Naive thymus-derived CD8-positive, alpha-beta T cell (primary cell): Measurements from ENCODE around the gene TMEM51. TPM values are rescaled to one million over a fixed set of nuclear protein-coding genes. Genes with fewer than 3 reads are reported as not detected.
A peak's percentile ranks its signal among the peaks of the same experiment; 100 is the strongest.

Source experiments
- ATAC-seq, 2 donors: fragments of 150-1000 bp; cut with Tn5 transposase in 1 of 2; sonication (Bioruptor Pico), chemical (Tn5 transposase) in 1 of 2; 1 replicate in 1 of 2; 2 replicates in 1 of 2; pipeline ENCODE4 v1.10.0; 2021; ENCODE audit warnings: mild to moderate bottlenecking in 2 of 2, moderate library complexity in 2 of 2
- POLR2A ChIA-PET: fragments of 350-600 bp; sonication (Branson Sonifier 250); formaldehyde crosslinking; loops from one replicate; lab custom pipeline; 2021; ENCODE audit warnings: antibody characterized with exemption; lab: Charles Lee
- DNase-seq, 10 donors: peaks; one replicate each; pipeline versions ENCODE4 v3.0.0 to v3.0.0-alpha.2; 2020 to 2022
- H3K27ac Mint-ChIP-seq, 10 donors: one replicate each; pipeline ENCODE4 v1.8.0; 2020 to 2022; ENCODE audit warnings: mild to moderate bottlenecking in 10 of 10, mixed read lengths in 10 of 10, moderate library complexity in 4 of 10, inconsistent platforms in 1 of 10
- H3K27me3 Mint-ChIP-seq, 5 donors: one replicate each; pipeline ENCODE4 v1.8.0; 2021 to 2022; ENCODE audit warnings: mixed read lengths in 5 of 5
- H3K36me3 Mint-ChIP-seq, 3 donors: one replicate each; pipeline ENCODE4 v1.8.0; 2020 to 2022; ENCODE audit warnings: mixed read lengths in 3 of 3, mild to moderate bottlenecking in 2 of 3, inconsistent platforms in 1 of 3
- H3K4me1 Mint-ChIP-seq, 4 donors: one replicate each; pipeline ENCODE4 v1.8.0; 2021 to 2022; ENCODE audit warnings: mixed read lengths in 4 of 4
- H3K4me3 Mint-ChIP-seq, 10 donors: one replicate each; pipeline ENCODE4 v1.8.0; 2020 to 2022; ENCODE audit warnings: mild to moderate bottlenecking in 10 of 10, mixed read lengths in 10 of 10, moderate library complexity in 6 of 10, inconsistent platforms in 1 of 10
- H3K9me3 Mint-ChIP-seq, 9 donors: one replicate each; pipeline ENCODE4 v1.8.0; 2020 to 2022; ENCODE audit warnings: mixed read lengths in 9 of 9, mild to moderate bottlenecking in 3 of 9, inconsistent platforms in 1 of 9, moderate library complexity in 1 of 9
- polyA plus RNA-seq, 3 donors: library from polyadenylated mRNA; unstranded; fragments of 300-500 nt; fragmentation: Illumina TruSeq; gene quantifications; one replicate each; pipeline ENCODE4 v1.2.3, GENCODE V29; 2021
- total RNA-seq, 8 experiments: library from RNA in 2 of 8; stranded (reverse) in 2 of 8; gene quantifications; one replicate each; pipeline ENCODE4 v1.2.3 and lab custom pipeline; 2021 to 2026

TMEM51 gene
- total and polyA plus RNA-seq, 5 experiments from 2014 or later, result not detected

DNA sequence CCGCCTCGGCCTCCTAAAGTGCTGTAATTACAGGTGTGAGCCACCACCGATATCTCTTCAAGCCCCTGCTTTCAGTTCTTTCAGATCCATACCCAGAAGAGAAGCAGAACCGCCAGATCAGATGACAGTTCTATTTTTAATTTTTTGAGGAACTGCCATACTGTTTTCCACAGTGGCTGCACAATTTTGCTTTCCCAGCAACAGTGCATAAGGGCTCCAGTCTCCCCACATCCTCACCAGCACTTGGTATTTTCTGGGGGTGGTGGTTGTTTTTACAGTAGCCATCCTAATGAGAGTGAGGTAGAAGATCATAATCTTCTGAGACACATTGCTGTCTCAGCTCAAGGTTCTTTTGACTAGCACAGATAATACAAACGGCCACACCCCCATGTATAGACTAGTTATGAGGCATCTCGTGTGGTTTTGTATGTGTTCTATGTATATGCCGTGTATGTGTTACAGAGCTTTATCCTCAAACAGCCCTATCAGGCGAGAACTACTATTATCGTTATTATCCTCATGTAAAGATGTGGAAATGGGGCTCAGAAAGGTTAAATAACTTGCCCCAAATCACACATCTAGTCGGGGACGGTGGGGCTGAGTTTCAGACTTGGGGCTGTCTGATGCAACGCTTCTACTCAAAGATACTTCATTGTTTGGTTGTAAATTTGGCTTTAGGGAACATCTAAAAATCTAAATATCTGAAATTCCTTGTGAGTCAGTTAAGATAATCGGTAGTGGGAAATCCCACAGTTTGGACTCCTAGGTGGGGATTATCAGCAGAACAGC is 105.5 kb downstream of the TMEM51 start:
- Mint-ChIP-seq H3K27ac (no peak overlapping the region), H3K27me3 (peaks cover 5 to 57% (median 9%) of the 10 kb centered on the region in 5 donors), H3K4me3 (no peak overlapping the region), H3K4me1 (peaks cover 5 to 19% (median 15%) of the 10 kb centered on the region in 4 donors), H3K9me3 (peaks cover 0 to 4% (median 0%) of the 10 kb centered on the region in 9 donors), H3K36me3 (no peaks in the 10 kb centered on the region)
- POLR2A ChIA-PET, result no interaction called here
- ATAC-seq (no peak), DNase-seq (no peak)

DNA sequence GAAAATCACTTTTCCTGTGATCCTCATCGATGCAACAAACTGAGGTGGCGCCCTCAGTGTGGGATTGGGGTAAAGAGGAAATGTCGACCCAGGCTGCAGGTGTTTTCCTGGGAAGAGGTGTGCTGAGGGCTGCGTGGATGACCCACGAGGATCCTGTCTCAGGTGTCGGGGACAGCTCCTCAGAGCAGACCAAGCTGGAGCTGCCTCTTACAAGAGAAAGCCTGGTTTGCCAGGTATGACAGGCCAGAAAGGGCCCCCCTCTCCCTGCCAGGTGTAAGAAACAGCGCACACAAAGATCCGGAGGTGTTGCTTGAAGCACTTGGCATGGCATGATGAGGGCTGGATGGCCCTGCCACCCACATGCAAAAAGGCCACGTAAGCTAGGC is 106.1 kb downstream of the TMEM51 start:
- DNase-seq (no peak), ATAC-seq (no peak)
- H3K4me3 Mint-ChIP-seq, result no peak overlapping the region
- peaks cover 0 to 9% (median 1%) of the 10 kb centered on the region in 9 donors for H3K9me3 Mint-ChIP-seq
- H3K36me3 Mint-ChIP-seq, result peaks cover 0 to 3% (median 1%) of the 10 kb centered on the region in 3 donors
- POLR2A ChIA-PET, result no interaction called here
- H3K27me3 Mint-ChIP-seq, result peaks cover 10 to 62% (median 11%) of the 10 kb centered on the region in 5 donors
- H3K27ac Mint-ChIP-seq, result no peak overlapping the region
- peaks cover 5 to 19% (median 14%) of the 10 kb centered on the region in 4 donors for H3K4me1 Mint-ChIP-seq

DNA sequence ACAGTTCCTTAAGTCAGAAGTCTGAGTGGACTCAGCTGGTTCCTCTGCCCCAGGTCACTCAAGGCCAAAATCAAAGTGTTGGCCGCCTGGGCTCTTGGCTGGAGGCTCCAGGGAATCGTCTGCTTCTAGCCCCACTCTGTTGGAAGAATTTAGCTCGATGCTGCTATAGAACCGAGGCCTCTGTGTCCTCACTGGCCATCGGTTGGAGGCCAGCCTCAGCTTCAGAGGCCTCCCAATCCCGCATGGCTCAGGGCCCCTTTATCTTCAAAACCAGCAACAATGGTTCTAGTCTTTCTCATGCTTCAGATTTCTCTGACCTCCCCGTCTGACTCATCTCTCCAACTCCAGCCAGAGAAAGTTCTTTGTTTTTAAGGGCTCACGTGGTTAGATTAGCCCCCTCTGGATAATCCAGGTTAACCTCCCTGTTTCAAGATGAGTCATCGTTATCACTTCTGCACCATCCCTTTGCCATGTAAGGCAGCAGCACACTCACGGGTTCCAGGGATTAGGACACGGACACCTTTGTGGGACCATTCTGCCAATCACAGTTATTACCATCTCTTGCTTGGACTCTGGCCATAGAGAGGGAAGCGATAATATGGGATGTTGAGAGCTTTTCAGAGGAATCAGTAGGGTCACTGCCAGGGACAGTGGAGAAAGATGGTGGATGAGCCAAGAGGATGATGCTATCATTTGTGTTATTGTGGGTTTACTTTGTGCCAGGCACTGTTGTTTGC is 107.0 kb downstream of the TMEM51 start:
- peaks cover 0 to 9% (median 7%) of the 10 kb centered on the region in 3 donors for H3K36me3 Mint-ChIP-seq
- peaks cover 16 to 72% (median 17%) of the 10 kb centered on the region in 5 donors for H3K27me3 Mint-ChIP-seq
- ATAC-seq (no peak), DNase-seq (no peak)
- peaks cover 0 to 17% (median 6%) of the 10 kb centered on the region in 9 donors for H3K9me3 Mint-ChIP-seq
- POLR2A ChIA-PET, result no interaction called here
- H3K4me1 Mint-ChIP-seq, result peaks cover 5 to 19% (median 14%) of the 10 kb centered on the region in 4 donors
- no peak overlapping the region for H3K4me3 Mint-ChIP-seq
- peak overlapping the region in 1 of 10 donors; percentile 10 for H3K27ac Mint-ChIP-seq

DNA sequence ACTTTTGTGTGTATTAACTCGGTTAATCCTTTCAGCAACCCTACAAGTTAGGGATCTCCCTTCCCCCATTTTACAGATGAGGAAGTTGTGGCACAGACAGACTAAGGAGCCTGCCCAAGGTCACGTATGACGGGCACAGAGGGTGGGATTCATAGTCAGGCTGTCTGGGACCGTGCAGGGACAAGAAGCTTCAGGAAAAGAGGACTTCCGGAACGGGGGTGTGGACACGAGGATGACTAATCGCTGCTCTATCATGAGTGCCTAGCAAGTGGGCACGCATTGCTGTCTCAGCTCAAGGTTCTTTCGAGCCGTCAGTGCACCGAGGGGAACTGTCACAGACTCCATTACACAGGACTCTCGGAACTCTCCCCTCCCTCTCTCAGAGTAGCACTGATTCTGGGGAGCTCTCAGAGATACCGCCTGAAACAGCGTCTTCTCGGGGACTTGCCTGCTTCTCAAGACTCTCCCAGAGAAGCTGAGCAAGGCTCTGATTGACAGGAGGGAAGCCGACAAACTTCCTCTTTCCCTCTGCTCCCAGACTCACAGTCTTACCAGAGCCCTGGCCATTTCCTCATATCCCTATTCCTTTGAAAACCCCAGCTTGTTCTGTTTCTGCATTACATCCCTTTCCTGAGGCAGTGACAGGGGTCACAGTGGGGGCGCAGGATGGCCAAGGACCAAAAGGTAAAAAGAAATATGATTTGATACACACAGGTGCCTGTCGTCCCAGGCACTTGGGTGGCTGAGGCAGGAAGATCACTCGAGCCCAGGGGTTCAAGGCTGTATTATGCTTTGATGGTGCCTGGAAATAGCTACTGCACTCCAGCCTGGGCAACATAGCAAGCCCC is 107.8 kb downstream of the TMEM51 start:
- Mint-ChIP-seq H3K4me1 (peaks cover 5 to 19% (median 14%) of the 10 kb centered on the region in 4 donors), H3K9me3 (peaks cover 0 to 19% (median 6%) of the 10 kb centered on the region in 9 donors), H3K27ac (peak overlapping the region in 2 of 10 donors; percentile 10 to 20), H3K27me3 (peaks cover 18 to 79% (median 20%) of the 10 kb centered on the region in 5 donors), H3K4me3 (peak overlapping the region in 7 of 10 donors; percentile 23 to 66 (median 50)), H3K36me3 (peaks cover 0 to 9% (median 7%) of the 10 kb centered on the region in 3 donors)
- peak in 1 of 2 donors; percentile 20 for ATAC-seq
- DNase-seq, result no peak
- POLR2A ChIA-PET, result no interaction called here

DNA sequence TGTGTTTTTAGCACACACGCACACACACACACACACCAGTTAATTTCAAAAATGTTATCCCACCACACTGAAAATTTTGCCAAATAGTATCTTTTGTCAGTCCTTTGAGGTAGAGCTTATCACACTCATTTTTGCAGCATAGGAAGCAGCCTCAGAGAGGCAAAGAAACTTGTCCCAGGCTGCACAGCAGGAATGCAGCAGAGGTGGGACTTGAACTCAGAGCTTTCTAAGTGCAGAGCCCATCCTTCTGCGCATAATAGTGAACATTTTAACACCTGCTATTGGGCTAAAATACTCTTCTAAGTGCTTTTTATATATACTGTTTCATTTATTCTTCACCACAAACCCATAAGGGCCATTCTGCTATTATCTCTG is 108.4 kb downstream of the TMEM51 start:
- Mint-ChIP-seq H3K27me3 (peaks cover 20 to 85% (median 23%) of the 10 kb centered on the region in 5 donors), H3K4me1 (peaks cover 5 to 19% (median 14%) of the 10 kb centered on the region in 4 donors), H3K9me3 (peaks cover 0 to 21% (median 6%) of the 10 kb centered on the region in 9 donors), H3K27ac (no peak overlapping the region), H3K36me3 (peaks cover 0 to 9% (median 7%) of the 10 kb centered on the region in 3 donors), H3K4me3 (peak overlapping the region in 3 of 10 donors; percentile 23 to 58 (median 26))
- POLR2A ChIA-PET, result no interaction called here
- ATAC-seq, result no peak
- DNase-seq, result no peak

DNA sequence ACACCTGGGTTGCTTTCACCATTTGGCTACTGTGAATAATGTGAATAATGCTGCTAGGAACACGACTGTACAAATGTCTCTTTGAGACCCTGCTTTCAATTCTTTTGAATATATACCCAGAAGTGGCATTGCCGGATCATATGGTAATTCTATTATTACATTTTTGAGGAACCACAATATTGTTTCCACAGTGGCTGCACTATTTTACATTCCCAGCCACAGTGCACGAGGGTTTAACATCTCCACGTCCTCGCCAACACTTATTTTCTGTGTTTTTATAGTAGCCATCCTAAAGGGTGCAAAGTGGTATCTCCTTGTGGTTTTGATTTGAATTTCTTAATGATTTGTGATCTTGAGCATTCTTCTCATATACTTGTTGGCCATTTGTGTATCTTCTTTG is 109.2 kb downstream of the TMEM51 start:
- Mint-ChIP-seq H3K9me3 (peaks cover 0 to 21% (median 6%) of the 10 kb centered on the region in 9 donors), H3K27ac (no peak overlapping the region), H3K36me3 (peaks cover 0 to 9% (median 7%) of the 10 kb centered on the region in 3 donors), H3K27me3 (peaks cover 17 to 85% (median 23%) of the 10 kb centered on the region in 5 donors), H3K4me1 (peaks cover 5 to 19% (median 14%) of the 10 kb centered on the region in 4 donors), H3K4me3 (no peak overlapping the region)
- POLR2A ChIA-PET, result no interaction called here
- ATAC-seq (no peak), DNase-seq (no peak)

DNA sequence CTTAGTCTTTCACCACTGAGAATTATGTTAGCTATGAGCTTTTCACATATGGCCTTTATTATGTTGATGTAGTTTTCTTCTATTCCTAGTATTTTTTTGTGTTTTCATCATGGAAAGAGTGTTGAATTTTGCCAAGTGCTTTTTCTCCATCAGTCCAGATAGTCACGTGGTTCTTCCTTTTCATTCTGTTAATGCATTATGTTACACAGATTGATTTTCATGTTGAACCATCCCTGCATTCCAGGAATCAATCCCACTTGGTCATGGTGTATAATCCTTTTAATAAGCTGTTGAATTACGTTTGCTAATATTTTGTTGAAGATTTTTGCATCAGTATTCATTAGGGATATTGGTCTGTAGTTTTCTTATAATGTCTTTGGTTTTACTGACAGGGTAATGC is 111.2 kb downstream of the TMEM51 start:
- Mint-ChIP-seq H3K36me3 (peaks cover 0 to 15% (median 7%) of the 10 kb centered on the region in 3 donors), H3K4me3 (no peak overlapping the region), H3K4me1 (peaks cover 5 to 19% (median 13%) of the 10 kb centered on the region in 4 donors), H3K9me3 (peaks cover 0 to 21% (median 6%) of the 10 kb centered on the region in 9 donors), H3K27me3 (peaks cover 24 to 85% (median 31%) of the 10 kb centered on the region in 5 donors), H3K27ac (no peak overlapping the region)
- ATAC-seq (no peak), DNase-seq (no peak)
- POLR2A ChIA-PET, result no interaction called here

Other genes starting within 250 kb of the TMEM51 start
- gene FHAD1, start 93.5 kb downstream of the TMEM51 start, total RNA-seq, result not detected
- gene FHAD1, start 93.5 kb downstream of the TMEM51 start, polyA plus RNA-seq, result not detected